Naive thymus-derived CD8-positive, alpha-beta T cell (primary cell): Measurements from ENCODE around the gene DNAH8. TPM values are rescaled to one million over a fixed set of nuclear protein-coding genes. Genes with fewer than 3 reads are reported as not detected.

Experiments used
- ATAC-seq, 2 donors: fragments of 150-1000 bp; cut with Tn5 transposase in 1 of 2; sonication (Bioruptor Pico), chemical (Tn5 transposase) in 1 of 2; 1 replicate in 1 of 2; 2 replicates in 1 of 2; pipeline ENCODE4 v1.10.0; 2021; ENCODE audit warnings: mild to moderate bottlenecking in 2 of 2, moderate library complexity in 2 of 2
- POLR2A ChIA-PET: fragments of 350-600 bp; sonication (Branson Sonifier 250); formaldehyde crosslinking; loops from one replicate; lab custom pipeline; 2021; ENCODE audit warnings: antibody characterized with exemption; lab: Charles Lee
- DNase-seq, 10 donors: peaks; one replicate each; pipeline versions ENCODE4 v3.0.0 to v3.0.0-alpha.2; 2020 to 2022
- H3K27ac Mint-ChIP-seq, 10 donors: one replicate each; pipeline ENCODE4 v1.8.0; 2020 to 2022; ENCODE audit warnings: mild to moderate bottlenecking in 10 of 10, mixed read lengths in 10 of 10, moderate library complexity in 4 of 10, inconsistent platforms in 1 of 10
- H3K27me3 Mint-ChIP-seq, 5 donors: one replicate each; pipeline ENCODE4 v1.8.0; 2021 to 2022; ENCODE audit warnings: mixed read lengths in 5 of 5
- H3K36me3 Mint-ChIP-seq, 3 donors: one replicate each; pipeline ENCODE4 v1.8.0; 2020 to 2022; ENCODE audit warnings: mixed read lengths in 3 of 3, mild to moderate bottlenecking in 2 of 3, inconsistent platforms in 1 of 3
- H3K4me1 Mint-ChIP-seq, 4 donors: one replicate each; pipeline ENCODE4 v1.8.0; 2021 to 2022; ENCODE audit warnings: mixed read lengths in 4 of 4
- H3K4me3 Mint-ChIP-seq, 10 donors: one replicate each; pipeline ENCODE4 v1.8.0; 2020 to 2022; ENCODE audit warnings: mild to moderate bottlenecking in 10 of 10, mixed read lengths in 10 of 10, moderate library complexity in 6 of 10, inconsistent platforms in 1 of 10
- H3K9me3 Mint-ChIP-seq, 9 donors: one replicate each; pipeline ENCODE4 v1.8.0; 2020 to 2022; ENCODE audit warnings: mixed read lengths in 9 of 9, mild to moderate bottlenecking in 3 of 9, inconsistent platforms in 1 of 9, moderate library complexity in 1 of 9
- polyA plus RNA-seq, 3 donors: library from polyadenylated mRNA; unstranded; fragments of 300-500 nt; fragmentation: Illumina TruSeq; gene quantifications; one replicate each; pipeline ENCODE4 v1.2.3, GENCODE V29; 2021
- total RNA-seq, 8 experiments: library from RNA in 2 of 8; stranded (reverse) in 2 of 8; gene quantifications; one replicate each; pipeline ENCODE4 v1.2.3 and lab custom pipeline; 2021 to 2026

Gene DNAH8
- total and polyA plus RNA-seq, 5 experiments from 2014 or later, result not detected

DNA sequence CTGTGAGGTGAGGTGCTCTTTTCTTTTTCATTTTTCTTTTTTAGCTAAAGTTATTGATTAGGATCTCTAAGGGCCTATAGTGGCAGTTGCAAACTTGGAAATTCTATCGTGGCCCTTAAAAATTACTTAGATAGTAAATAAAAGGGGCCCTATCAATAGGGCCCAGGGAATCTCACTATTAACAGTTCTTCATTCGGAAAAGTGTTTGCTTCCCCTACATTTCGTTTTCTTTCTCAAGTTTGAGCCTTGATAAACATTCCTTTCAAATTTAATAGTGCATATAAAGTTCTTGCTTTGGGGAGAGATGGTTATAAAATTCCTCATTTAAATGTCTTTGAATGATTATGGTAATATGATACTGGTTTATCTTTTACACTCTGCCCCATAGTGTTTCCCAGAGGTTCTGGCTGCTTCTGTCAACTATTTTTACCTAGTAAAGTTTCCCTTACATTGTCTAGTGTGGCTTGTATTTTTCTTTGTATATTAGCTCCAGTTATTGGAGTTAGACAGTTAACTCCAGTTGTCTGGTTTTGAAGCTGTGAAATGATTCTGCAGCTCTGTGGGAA lies 263.1 kb downstream of the DNAH8 start:
- ATAC-seq, result no peak
- DNase-seq, result no peak
- POLR2A ChIA-PET, result no interaction called here
- Mint-ChIP-seq H3K4me1 (peaks cover 0 to 1% (median 0%) of the 10 kb centered on the region in 4 donors), H3K36me3 (no peaks in the 10 kb centered on the region), H3K27me3 (peaks cover 20 to 41% (median 25%) of the 10 kb centered on the region in 5 donors), H3K9me3 (no peaks in the 10 kb centered on the region), H3K4me3 (no peak overlapping the region), H3K27ac (no peak overlapping the region)

GRCh38 chr6:38982470-38982869 lies 267.4 kb downstream of the DNAH8 start:
- H3K36me3 Mint-ChIP-seq, result no peaks in the 10 kb centered on the region
- ATAC-seq, result no peak
- H3K27ac Mint-ChIP-seq, result no peak overlapping the region

GRCh38 chr6:38984723-38985122 lies 269.6 kb downstream of the DNAH8 start:
- Mint-ChIP-seq H3K4me1 (peaks cover 0 to 1% (median 0%) of the 10 kb centered on the region in 4 donors), H3K9me3 (no peaks in the 10 kb centered on the region), H3K36me3 (no peaks in the 10 kb centered on the region), H3K27me3 (peaks cover 9 to 23% (median 18%) of the 10 kb centered on the region in 5 donors), H3K4me3 (no peak overlapping the region), H3K27ac (no peak overlapping the region)
- no peak for ATAC-seq
- no peak for DNase-seq
- POLR2A ChIA-PET, result no interaction called here

More at GRCh38 chr6:38982470-38982869, 267.4 kb downstream of the DNAH8 start:
- DNase-seq, result no peak
- POLR2A ChIA-PET, result no interaction called here
- H3K4me3 Mint-ChIP-seq, result no peak overlapping the region
- no peaks in the 10 kb centered on the region for H3K9me3 Mint-ChIP-seq
- H3K4me1 Mint-ChIP-seq, result peaks cover 0 to 1% (median 0%) of the 10 kb centered on the region in 4 donors
- H3K27me3 Mint-ChIP-seq, result peaks cover 12 to 38% (median 24%) of the 10 kb centered on the region in 5 donors

DNA sequence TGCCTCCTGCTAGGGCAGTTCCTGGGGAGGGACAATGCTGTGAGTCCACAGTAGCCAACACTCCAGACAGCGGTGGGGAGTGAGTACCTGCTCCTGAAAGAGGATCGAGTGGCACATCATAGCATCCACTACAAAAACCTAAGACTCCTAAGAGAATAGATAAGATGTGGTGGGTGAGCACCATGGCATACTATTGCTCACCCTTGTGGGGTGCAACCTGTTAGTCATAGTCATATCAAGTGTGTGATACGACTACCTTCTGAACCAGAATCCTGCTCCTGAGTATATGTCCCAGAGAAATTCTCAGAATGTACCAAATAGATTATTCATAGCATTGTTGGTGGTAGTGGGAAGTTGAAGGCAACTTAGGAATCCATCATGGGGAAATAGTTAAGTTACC lies 270.7 kb downstream of the DNAH8 start:
- DNase-seq (no peak), ATAC-seq (no peak)
- Mint-ChIP-seq H3K27me3 (peaks cover 8 to 17% (median 11%) of the 10 kb centered on the region in 5 donors), H3K27ac (no peak overlapping the region), H3K4me1 (no peaks in the 10 kb centered on the region), H3K9me3 (no peaks in the 10 kb centered on the region), H3K4me3 (no peak overlapping the region), H3K36me3 (no peaks in the 10 kb centered on the region)
- POLR2A ChIA-PET, result no interaction called here

DNA sequence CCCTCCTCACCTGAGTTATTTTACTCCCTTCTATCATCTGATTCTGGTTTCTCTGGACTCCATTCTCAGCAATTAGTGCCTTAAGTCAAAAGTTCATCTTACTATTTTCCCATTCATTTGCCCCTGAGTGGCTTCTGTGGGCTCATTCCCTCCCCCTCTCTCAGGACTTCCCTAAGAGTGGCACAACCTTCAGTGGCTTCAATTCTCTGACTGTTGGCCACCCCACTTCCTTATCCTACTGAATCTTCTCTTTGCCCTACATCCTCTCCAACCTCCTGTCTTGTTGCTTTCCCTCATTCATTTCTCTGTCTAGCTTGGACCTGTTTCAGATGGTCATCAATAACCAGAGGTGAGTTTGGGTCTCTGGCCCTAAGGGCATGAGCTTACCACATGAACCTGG lies 272.4 kb downstream of the DNAH8 start:
- ATAC-seq (no peak), DNase-seq (no peak)
- POLR2A ChIA-PET, result no interaction called here
- Mint-ChIP-seq H3K27ac (no peak overlapping the region), H3K36me3 (no peaks in the 10 kb centered on the region), H3K9me3 (no peaks in the 10 kb centered on the region), H3K4me1 (no peaks in the 10 kb centered on the region), H3K27me3 (peaks cover 8 to 14% (median 11%) of the 10 kb centered on the region in 5 donors), H3K4me3 (no peak overlapping the region)

- DNase-seq (no peak), ATAC-seq (no peak)
- Mint-ChIP-seq H3K36me3 (no peaks in the 10 kb centered on the region), H3K27me3 (peaks cover 5 to 9% (median 7%) of the 10 kb centered on the region in 5 donors), H3K4me3 (no peak overlapping the region), H3K9me3 (no peaks in the 10 kb centered on the region), H3K27ac (no peak overlapping the region), H3K4me1 (no peaks in the 10 kb centered on the region)
- POLR2A ChIA-PET, result no interaction called here
Observed at GRCh38 chr6:38988736-38989449, 273.8 kb downstream of the DNAH8 start.

DNA sequence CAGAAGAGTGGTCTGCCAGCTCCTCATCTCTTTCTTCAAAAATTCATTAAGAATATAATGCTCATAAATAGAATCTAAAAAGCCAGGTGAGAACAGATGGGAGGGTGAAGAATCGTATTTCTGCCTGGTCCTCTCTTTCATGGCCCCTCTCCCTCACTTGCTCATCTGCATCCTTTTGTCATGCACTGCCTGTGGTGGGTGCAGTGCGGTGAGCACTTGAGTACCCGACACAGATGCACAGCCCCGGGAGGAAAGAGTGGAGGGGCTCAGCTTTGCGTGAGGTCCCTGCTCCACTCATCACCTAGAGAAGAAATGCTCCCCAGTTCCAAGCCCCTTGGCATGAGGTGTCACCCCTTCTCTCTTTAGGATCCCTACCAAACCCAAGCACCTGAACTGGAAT lies 275.4 kb downstream of the DNAH8 start:
- POLR2A ChIA-PET, result no interaction called here
- H3K36me3 Mint-ChIP-seq, result no peaks in the 10 kb centered on the region
- H3K4me3 Mint-ChIP-seq, result no peak overlapping the region
- no peak overlapping the region for H3K27ac Mint-ChIP-seq
- H3K27me3 Mint-ChIP-seq, result peaks cover under 1 to 8% (median 4%) of the 10 kb centered on the region in 5 donors
- DNase-seq (no peak), ATAC-seq (no peak)
- no peaks in the 10 kb centered on the region for H3K4me1 Mint-ChIP-seq
- no peaks in the 10 kb centered on the region for H3K9me3 Mint-ChIP-seq

DNA sequence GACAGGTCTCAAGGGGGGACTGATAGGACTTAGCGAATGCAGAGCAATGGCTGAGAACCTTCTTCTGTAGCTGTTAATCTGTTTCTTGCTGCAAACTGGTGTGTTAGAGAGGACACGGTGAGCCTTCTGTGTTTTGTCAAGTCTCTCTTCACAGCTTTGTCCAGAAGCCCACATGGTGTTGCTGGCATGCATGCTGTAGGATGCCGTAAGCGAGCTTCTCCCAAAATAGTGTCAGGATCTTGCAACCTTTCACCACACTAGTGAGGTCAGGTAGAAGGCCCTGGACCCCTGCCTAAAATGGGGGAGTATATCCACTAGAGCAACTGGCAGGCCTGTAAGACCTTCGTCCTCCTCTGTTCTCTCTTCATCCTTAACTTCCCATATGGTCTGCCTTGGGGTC lies 281.6 kb downstream of the DNAH8 start:
- no peak for ATAC-seq
- no peak overlapping the region for H3K4me3 Mint-ChIP-seq
- H3K36me3 Mint-ChIP-seq, result no peaks in the 10 kb centered on the region
- no peaks in the 10 kb centered on the region for H3K9me3 Mint-ChIP-seq
- no peak overlapping the region for H3K27ac Mint-ChIP-seq
- no peaks in the 10 kb centered on the region for H3K4me1 Mint-ChIP-seq
- no peak for DNase-seq
- peaks cover 17 to 43% (median 33%) of the 10 kb centered on the region in 5 donors for H3K27me3 Mint-ChIP-seq
- POLR2A ChIA-PET, result no interaction called here

GRCh38 chr6:38997128-38997761 lies 282.1 kb downstream of the DNAH8 start:
- Mint-ChIP-seq H3K9me3 (no peaks in the 10 kb centered on the region), H3K4me1 (no peaks in the 10 kb centered on the region), H3K27ac (no peak overlapping the region), H3K4me3 (no peak overlapping the region), H3K27me3 (peaks cover 19 to 47% (median 37%) of the 10 kb centered on the region in 5 donors), H3K36me3 (no peaks in the 10 kb centered on the region)
- peak in 8 of 10 donors; percentile 2 to 41 (median 20) for DNase-seq
- no peak for ATAC-seq
- POLR2A ChIA-PET, result no interaction called here

DNA sequence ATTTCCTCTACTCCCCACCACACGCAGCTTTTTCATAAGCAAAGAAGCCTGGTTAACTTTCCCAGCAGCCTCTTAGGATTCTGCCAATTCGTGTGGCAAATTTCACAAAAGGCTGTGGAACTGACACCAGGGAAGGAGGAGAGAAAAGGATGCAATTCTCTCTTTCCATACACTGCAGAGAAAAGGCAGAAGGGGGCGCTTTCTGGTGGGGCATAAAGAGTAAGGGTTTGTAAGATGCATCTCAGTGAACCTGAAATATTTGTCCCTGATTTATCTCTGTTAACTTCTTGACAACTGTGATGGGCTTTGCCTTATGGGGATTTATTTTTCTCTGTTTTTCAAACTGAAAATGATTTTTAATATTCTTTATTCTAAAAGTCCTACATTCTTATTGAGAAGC lies 288.0 kb downstream of the DNAH8 start:
- Mint-ChIP-seq H3K4me1 (no peaks in the 10 kb centered on the region), H3K9me3 (no peaks in the 10 kb centered on the region), H3K36me3 (no peaks in the 10 kb centered on the region), H3K27me3 (peaks cover 15 to 49% (median 22%) of the 10 kb centered on the region in 5 donors), H3K27ac (no peak overlapping the region), H3K4me3 (no peak overlapping the region)
- ATAC-seq (no peak), DNase-seq (no peak)
- POLR2A ChIA-PET, result no interaction called here

- no peak overlapping the region for H3K27ac Mint-ChIP-seq
- H3K9me3 Mint-ChIP-seq, result no peaks in the 10 kb centered on the region
- ATAC-seq (no peak), DNase-seq (no peak)
- POLR2A ChIA-PET, result no interaction called here
- peaks cover 19 to 53% (median 25%) of the 10 kb centered on the region in 5 donors for H3K27me3 Mint-ChIP-seq
- H3K4me3 Mint-ChIP-seq, result no peak overlapping the region
- no peaks in the 10 kb centered on the region for H3K36me3 Mint-ChIP-seq
- H3K4me1 Mint-ChIP-seq, result no peaks in the 10 kb centered on the region
Observed at GRCh38 chr6:39003492-39003891, 288.4 kb downstream of the DNAH8 start.

GRCh38 chr6:39004801-39005200 lies 289.7 kb downstream of the DNAH8 start:
- DNase-seq, result no peak
- H3K36me3 Mint-ChIP-seq, result no peaks in the 10 kb centered on the region
- H3K27ac Mint-ChIP-seq, result no peak overlapping the region
- H3K4me3 Mint-ChIP-seq, result no peak overlapping the region
- ATAC-seq, result no peak
- POLR2A ChIA-PET, result no interaction called here
- H3K27me3 Mint-ChIP-seq, result peaks cover 23 to 63% (median 26%) of the 10 kb centered on the region in 5 donors
- no peaks in the 10 kb centered on the region for H3K9me3 Mint-ChIP-seq
- H3K4me1 Mint-ChIP-seq, result no peaks in the 10 kb centered on the region

- DNase-seq, result no peak
- H3K4me3 Mint-ChIP-seq, result no peak overlapping the region
- H3K27me3 Mint-ChIP-seq, result peaks cover 19 to 53% (median 25%) of the 10 kb centered on the region in 5 donors
- no peak for ATAC-seq
- no peak overlapping the region for H3K27ac Mint-ChIP-seq
- POLR2A ChIA-PET, result no interaction called here
- H3K4me1 Mint-ChIP-seq, result no peaks in the 10 kb centered on the region
- H3K36me3 Mint-ChIP-seq, result no peaks in the 10 kb centered on the region
- H3K9me3 Mint-ChIP-seq, result no peaks in the 10 kb centered on the region
Observed at GRCh38 chr6:39005774-39006173, 290.7 kb downstream of the DNAH8 start.
